GM13977 (cell line): ENCODE measurements around the gene MYRIP.

Source experiments
- DNase-seq: peaks from one replicate; pipeline ENCODE4 v3.0.0; 2012; ENCODE audit warnings: low spot score
- in situ Hi-C: fragments of 300-500 bp; cut with MboI; formaldehyde crosslinking; loops from one replicate; pipeline ENCODE4 v1.12.0; 2022; ENCODE audit warnings: low sequenced_read_pairs, low pct_unique_long_range_greater_than_20kb, mixed read lengths, inconsistent platforms; ENCODE audit not compliant: unreplicated experiment
- TF ChIP-seq, protein P1 (sequence below): IDR thresholded peaks from 2 replicates; pipeline ENCODE4 v1.5.1; 2012; ENCODE audit warnings: mild to moderate bottlenecking, control low read depth; ENCODE audit not compliant: insufficient read depth; ENCODE audit errors: extremely low read depth, missing control alignments

Gene MYRIP

DNA sequence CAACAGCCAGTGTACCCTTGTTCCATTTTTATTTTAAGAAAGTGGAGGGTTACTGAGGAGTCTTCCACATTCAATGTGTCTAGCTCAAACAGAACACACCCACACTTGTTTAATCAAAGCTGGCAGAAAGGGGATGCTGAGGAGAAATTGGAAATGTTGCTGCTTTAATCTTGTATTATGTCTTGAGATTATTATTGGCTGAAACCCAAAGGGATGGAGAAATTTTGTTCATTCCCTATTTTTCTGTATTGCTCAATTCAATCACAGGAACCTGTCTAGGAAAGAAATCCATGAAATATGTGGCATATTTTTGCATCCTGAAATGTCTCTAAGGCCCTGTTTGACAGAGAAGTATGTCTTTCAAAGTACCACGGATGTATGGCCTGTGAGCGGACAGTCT, 238.0 kb downstream of the MYRIP start:
- TF ChIP-seq, protein P1, sequence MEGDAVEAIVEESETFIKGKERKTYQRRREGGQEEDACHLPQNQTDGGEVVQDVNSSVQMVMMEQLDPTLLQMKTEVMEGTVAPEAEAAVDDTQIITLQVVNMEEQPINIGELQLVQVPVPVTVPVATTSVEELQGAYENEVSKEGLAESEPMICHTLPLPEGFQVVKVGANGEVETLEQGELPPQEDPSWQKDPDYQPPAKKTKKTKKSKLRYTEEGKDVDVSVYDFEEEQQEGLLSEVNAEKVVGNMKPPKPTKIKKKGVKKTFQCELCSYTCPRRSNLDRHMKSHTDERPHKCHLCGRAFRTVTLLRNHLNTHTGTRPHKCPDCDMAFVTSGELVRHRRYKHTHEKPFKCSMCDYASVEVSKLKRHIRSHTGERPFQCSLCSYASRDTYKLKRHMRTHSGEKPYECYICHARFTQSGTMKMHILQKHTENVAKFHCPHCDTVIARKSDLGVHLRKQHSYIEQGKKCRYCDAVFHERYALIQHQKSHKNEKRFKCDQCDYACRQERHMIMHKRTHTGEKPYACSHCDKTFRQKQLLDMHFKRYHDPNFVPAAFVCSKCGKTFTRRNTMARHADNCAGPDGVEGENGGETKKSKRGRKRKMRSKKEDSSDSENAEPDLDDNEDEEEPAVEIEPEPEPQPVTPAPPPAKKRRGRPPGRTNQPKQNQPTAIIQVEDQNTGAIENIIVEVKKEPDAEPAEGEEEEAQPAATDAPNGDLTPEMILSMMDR = no peak
- no peak for DNase-seq
- in situ Hi-C loops = no loop called here

DNA sequence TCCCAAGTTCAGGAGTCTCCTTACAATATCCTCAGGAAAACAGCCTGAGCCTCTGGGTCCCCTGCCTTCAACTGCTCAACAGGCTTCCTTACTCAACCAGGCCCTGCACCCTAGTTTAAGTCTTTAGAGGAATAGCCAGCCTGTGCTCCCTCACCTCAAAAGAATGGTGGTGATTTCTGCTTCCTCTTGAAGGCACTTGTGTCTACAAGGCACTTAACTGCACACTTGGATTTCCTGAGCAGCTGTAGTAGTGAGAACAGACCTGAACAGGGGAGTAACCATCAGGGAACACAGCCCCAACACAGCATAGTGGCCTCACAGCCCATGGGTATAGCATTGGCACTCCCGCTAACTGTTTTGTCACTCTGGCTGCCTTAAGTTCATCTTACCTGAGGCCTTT, 244.3 kb downstream of the MYRIP start:
- DNase-seq = no peak
- TF ChIP-seq, protein P1 = no peak
- in situ Hi-C loops = no loop called here

DNA sequence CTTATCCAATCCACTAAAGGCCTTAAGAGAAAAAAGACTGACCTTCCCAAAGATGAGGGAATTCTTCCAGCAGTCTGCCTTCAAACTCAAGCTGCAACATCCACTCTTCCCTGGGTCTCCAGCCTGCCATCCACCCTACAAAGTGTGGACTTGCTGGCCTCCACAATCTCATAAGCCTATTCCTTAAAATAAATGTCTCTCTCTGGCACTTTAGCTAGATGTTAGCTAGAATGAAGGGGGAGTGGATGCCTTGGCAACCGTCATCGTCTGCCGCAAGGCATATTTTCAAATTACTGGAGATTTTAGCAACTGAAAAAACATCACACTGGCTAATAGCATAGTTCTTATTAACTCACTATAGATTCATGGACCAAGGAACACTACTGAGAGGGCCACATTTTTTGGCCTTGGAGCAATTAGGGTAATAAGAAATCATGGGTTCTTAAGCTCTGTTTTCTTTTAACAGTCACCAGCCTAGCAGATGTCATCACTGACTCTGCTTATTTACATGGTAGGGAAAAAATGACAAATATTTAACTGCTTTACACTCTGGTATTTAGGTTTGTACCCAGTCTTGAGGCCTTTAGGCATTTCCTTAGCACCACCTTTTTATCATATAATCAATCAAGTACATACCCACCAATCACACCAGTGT, 245.3 kb downstream of the MYRIP start:
- DNase-seq = no peak
- TF ChIP-seq, protein P1 = no peak
- in situ Hi-C loops = no loop called here

DNA sequence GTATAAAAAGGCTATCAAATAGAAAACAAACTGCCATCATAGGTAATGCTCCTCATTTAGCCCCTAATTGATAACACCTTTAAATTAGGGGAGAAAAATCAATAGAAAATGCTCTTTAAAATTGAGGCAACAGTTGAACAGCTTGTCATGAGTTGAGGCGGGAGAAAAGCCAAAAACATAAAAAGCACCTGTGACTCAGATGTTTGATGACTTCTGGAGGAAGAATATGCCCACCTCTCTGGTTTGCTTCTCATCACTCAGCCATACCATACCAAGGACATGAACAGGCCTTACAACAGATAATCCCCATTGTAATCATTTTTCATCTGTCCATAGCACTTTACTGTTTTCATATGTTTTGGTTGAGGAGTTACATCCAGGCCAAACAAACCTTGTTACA, 246.0 kb downstream of the MYRIP start:
- in situ Hi-C loops = no loop called here
- no peak for DNase-seq
- TF ChIP-seq, protein P1 = no peak

DNA sequence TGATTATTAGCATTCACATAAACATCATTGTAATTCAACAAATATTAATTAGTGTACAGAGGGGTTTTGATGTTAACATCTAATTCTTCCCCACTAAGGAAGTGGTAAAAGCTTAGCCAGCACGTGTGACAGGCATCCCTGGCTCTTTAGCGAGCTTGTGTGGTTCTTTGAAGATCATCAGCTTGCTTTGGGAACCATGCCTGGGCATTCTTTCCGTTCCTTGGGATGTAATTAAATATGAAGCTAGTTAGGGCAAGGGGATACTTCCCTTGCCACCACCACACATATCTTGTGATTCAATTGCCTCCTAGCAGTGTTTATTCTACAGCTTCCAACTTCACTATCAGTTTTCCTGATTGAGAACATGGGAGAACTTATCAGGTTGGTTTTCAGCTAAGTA, 246.5 kb downstream of the MYRIP start:
- in situ Hi-C loops = no loop called here
- TF ChIP-seq, protein P1 = no peak
- no peak for DNase-seq

DNA sequence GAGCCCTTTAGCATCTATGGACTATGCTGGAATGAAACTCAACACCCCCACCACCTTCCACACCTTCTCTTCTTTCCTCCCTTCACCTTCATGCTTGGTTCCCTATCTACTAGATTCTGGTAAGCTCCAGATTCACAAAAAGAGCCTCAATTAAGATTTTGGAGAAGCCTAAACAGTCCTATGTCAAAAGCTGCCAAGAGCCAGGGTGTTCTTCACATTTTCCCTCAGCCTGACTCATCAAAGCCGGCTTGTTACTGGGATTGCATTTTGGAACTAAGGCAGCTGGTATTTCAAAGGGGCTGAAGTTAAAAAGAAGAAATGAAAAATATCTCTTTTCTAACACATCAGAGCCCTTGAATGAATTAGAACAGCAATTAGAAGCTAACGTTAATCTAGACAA, 247.7 kb downstream of the MYRIP start:
- in situ Hi-C loops = no loop called here
- TF ChIP-seq, protein P1 = no peak
- DNase-seq = no peak
